Measurements from ENCODE around the gene PSME4. TPM values are rescaled to one million over a fixed set of nuclear protein-coding genes. Genes with fewer than 3 reads are reported as not detected.

PSME4 gene
- total RNA-seq, 1 experiment from 2014 or later: 24.3 TPM

DNA sequence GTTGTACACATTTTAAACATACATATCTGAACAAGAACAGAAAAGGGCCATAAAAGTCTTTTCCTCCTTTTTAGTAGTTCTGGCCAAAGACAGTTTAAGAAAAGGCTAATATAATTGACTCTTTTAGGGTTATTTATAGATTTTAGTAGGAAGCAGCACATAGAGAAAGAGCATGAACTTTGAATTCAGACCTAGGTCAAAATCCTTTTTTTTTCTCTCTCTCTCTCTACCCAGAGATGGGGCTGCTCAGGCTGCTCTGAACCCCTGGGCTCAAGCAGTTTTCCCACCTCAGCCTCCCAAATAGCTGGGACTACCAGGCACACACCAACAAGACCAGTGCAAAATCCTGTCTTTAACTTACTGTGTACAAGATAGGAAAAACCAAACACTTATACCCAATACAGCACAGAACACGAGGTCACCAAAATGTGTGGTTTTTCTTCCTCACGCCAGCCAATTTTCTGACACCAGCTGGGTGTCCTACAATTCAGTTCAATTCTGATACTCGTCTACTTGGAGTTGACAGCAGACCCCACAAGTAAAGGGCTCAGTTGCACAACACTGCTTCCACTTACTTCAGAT lies 151.8 kb downstream of the PSME4 start:
- DNase-seq (ENCODE audit: low spot score): no peak
- in situ Hi-C loops (cut with HindIII; ENCODE audit: low sequenced_read_pairs): no loop called here

Other genes starting within 250 kb of the PSME4 start
- 12.6 and 15.7 TPM in 2 replicates for gene CHAC2, start 203.2 kb downstream of the PSME4 start, total RNA-seq (2014; rRNA removed; shearing (Covaris generic))
- gene ASB3, start 184.0 kb downstream of the PSME4 start, total RNA-seq (2014; rRNA removed; shearing (Covaris generic)): 39.3 and 42.3 TPM in 2 replicates
- gene ERLEC1, start 183.9 kb downstream of the PSME4 start, total RNA-seq (2014; rRNA removed; shearing (Covaris generic)): 15.2 and 17.3 TPM in 2 replicates
- not detected in 2 replicates for gene GPR75, start 111.0 kb downstream of the PSME4 start, total RNA-seq (2014; rRNA removed; shearing (Covaris generic))
- gene ACYP2, start 144.6 kb upstream of the PSME4 start, total RNA-seq (2014; rRNA removed; shearing (Covaris generic)): 6.2 and 15.5 TPM in 2 replicates

All from G401 (cell line).